Tibial artery (tissue), 4 donors: ENCODE measurements around the gene TATDN2.

Source experiments
- DNase-seq, 2 donors: peaks; one replicate each; pipeline ENCODE4 v3.0.0-alpha.2; 2019
- H3K27ac ChIP-seq, 2 donors: fragments of 200-600 bp; sonication (generic) in 1 of 2; 1 replicate in 1 of 2; 2 replicates in 1 of 2; pipeline ENCODE4 v1.5.1; 2018 to 2019; ENCODE audit warnings: mild to moderate bottlenecking in 1 of 2
- H3K27me3 ChIP-seq, 2 donors: fragments of 200-600 bp; sonication (generic) in 1 of 2; one replicate each; pipeline versions ENCODE4 v1.5.1 to v1.6.0; 2016 to 2019
- H3K36me3 ChIP-seq, 3 donors: fragments of 200-600 bp; sonication (generic) in 2 of 3; one replicate each; pipeline ENCODE4 v1.5.1; 2016 to 2019; ENCODE audit warnings: mild to moderate bottlenecking in 2 of 3
- H3K4me1 ChIP-seq, 4 donors: fragments of 200-600 bp; sonication (generic) in 2 of 4; 1 replicate in 3 of 4; 2 replicates in 1 of 4; pipeline ENCODE4 v1.5.1; 2016 to 2019
- H3K4me3 ChIP-seq, 2 donors: fragments of 200-600 bp; sonication (generic) in 1 of 2; 1 replicate in 1 of 2; 2 replicates in 1 of 2; pipeline ENCODE4 v1.5.1; 2018 to 2019; ENCODE audit warnings: mild to moderate bottlenecking in 2 of 2
- H3K9me3 ChIP-seq, 3 donors: fragments of 200-600 bp; sonication (generic) in 1 of 3; one replicate each; pipeline ENCODE4 v1.5.1; 2016 to 2019
- CTCF ChIP-seq, 2 experiments: fragments of 200-600 bp in 1 of 2; fragments of 450-650 bp in 1 of 2; IDR thresholded peaks; one replicate each; pipeline ENCODE4 v1.5.1; 2017 to 2019; ENCODE audit warnings: antibody characterized with exemption in 2 of 2, mild to moderate bottlenecking in 1 of 2, moderate library complexity in 1 of 2
- intact Hi-C: fragments of 100-400 bp; cut with DNase I; formaldehyde crosslinking; loops from one replicate; pipeline ENCODE4 v1.15.0; 2023; ENCODE audit warnings: low total_unique reads

TATDN2 gene

GRCh38 chr3:10284496-10284895 lies 36.2 kb downstream of the TATDN2 start:
- H3K9me3 ChIP-seq: no peaks in the 10 kb centered on the region
- TF ChIP-seq CTCF (IDR thresholded peaks at IDR 0.05): no peak
- H3K36me3 ChIP-seq: peaks cover 20 to 83% (median 45%) of the 10 kb centered on the region in 3 donors
- no peaks in the 10 kb centered on the region for H3K4me1 ChIP-seq
- no peak for DNase-seq
- no peaks in the 10 kb centered on the region for H3K27me3 ChIP-seq
- H3K4me3 ChIP-seq: no peak overlapping the region
- intact Hi-C loops: no loop called here
- H3K27ac ChIP-seq: no peak overlapping the region

GRCh38 chr3:10285272-10286132 lies 37.2 kb downstream of the TATDN2 start:
- Histone ChIP-seq H3K27me3 (no peaks in the 10 kb centered on the region), H3K4me1 (no peaks in the 10 kb centered on the region), H3K36me3 (peaks cover 10 to 83% (median 39%) of the 10 kb centered on the region in 3 donors), H3K4me3 (no peak overlapping the region), H3K9me3 (no peaks in the 10 kb centered on the region), H3K27ac (no peak overlapping the region)
- intact Hi-C loops: no loop called here
- TF ChIP-seq CTCF (IDR thresholded peaks at IDR 0.05): no peak
- no peak for DNase-seq

- no peak overlapping the region for H3K27ac ChIP-seq
- intact Hi-C loops: no loop called here
- DNase-seq: no peak
- no peak for TF ChIP-seq CTCF (IDR thresholded peaks at IDR 0.05)
- H3K4me1 ChIP-seq: no peaks in the 10 kb centered on the region
- peaks cover 4 to 83% (median 33%) of the 10 kb centered on the region in 3 donors for H3K36me3 ChIP-seq
- no peaks in the 10 kb centered on the region for H3K27me3 ChIP-seq
- no peak overlapping the region for H3K4me3 ChIP-seq
- no peaks in the 10 kb centered on the region for H3K9me3 ChIP-seq
Observed at GRCh38 chr3:10286133-10286524, 37.9 kb downstream of the TATDN2 start.

GRCh38 chr3:10286596-10287295 lies 38.5 kb downstream of the TATDN2 start:
- intact Hi-C loops: no loop called here
- Histone ChIP-seq H3K36me3 (peaks cover 3 to 83% (median 37%) of the 10 kb centered on the region in 3 donors), H3K4me1 (no peaks in the 10 kb centered on the region), H3K9me3 (no peaks in the 10 kb centered on the region), H3K4me3 (no peak overlapping the region), H3K27ac (no peak overlapping the region), H3K27me3 (no peaks in the 10 kb centered on the region)
- peak in 1 of 2 donors; percentile 49 for DNase-seq
- TF ChIP-seq CTCF (IDR thresholded peaks at IDR 0.05): peak; percentile 31 to 32

GRCh38 chr3:10287936-10288574 lies 39.8 kb downstream of the TATDN2 start:
- H3K9me3 ChIP-seq: no peaks in the 10 kb centered on the region
- intact Hi-C loops: no loop called here
- no peaks in the 10 kb centered on the region for H3K27me3 ChIP-seq
- H3K27ac ChIP-seq: no peak overlapping the region
- TF ChIP-seq CTCF (IDR thresholded peaks at IDR 0.05): no peak
- H3K36me3 ChIP-seq: peaks cover 3 to 89% (median 36%) of the 10 kb centered on the region in 3 donors
- DNase-seq: no peak
- H3K4me1 ChIP-seq: no peaks in the 10 kb centered on the region
- H3K4me3 ChIP-seq: no peak overlapping the region
